Left ventricle myocardium inferior (tissue), 1 donor: ENCODE results near the gene RTP3. TPM values are rescaled to one million over a fixed set of nuclear protein-coding genes. Genes with fewer than 3 reads are reported as not detected.

Experiments
- DNase-seq: peaks from one replicate; pipeline ENCODE4 v3.0.0-alpha.2; 2020
- H3K27ac ChIP-seq: fragments of 200-600 bp; replicated peaks from 2 replicates; pipeline ENCODE4 v1.8.0; 2021
- H3K27me3 ChIP-seq: fragments of 200-600 bp; 2 replicates; pipeline ENCODE4 v1.8.0; 2021; ENCODE audit warnings: low read depth
- H3K36me3 ChIP-seq: fragments of 200-600 bp; 2 replicates; pipeline ENCODE4 v1.8.0; 2021
- H3K4me1 ChIP-seq: fragments of 200-600 bp; 2 replicates; pipeline ENCODE4 v1.8.0; 2021
- H3K4me3 ChIP-seq: fragments of 200-600 bp; 2 replicates; pipeline ENCODE4 v1.8.0; 2021; ENCODE audit warnings: mild to moderate bottlenecking, moderate library complexity
- H3K9me3 ChIP-seq: fragments of 200-600 bp; replicated peaks from 2 replicates; pipeline ENCODE4 v1.8.0; 2021
- intact Hi-C: fragments of 100-400 bp; cut with micrococcal nuclease; formaldehyde crosslinking; loops from one replicate; pipeline ENCODE4 v1.11.0; 2022
- total RNA-seq: library from RNA; stranded (reverse); fragmentation: NEBNext Ultra II Directional; extraction: Animal tissue kit (Norgen Biotek cat#: 25700); gene quantifications from one replicate; pipeline ENCODE4 v1.2.1, GENCODE V29; 2021
- TF ChIP-seq, protein P1 (sequence below): fragments of 200-600 bp; IDR thresholded peaks from 2 replicates; pipeline ENCODE4 v1.8.0; 2021; ENCODE audit warnings: antibody characterized with exemption, mild to moderate bottlenecking, borderline replicate concordance
- donor health status: DM: no; HTN: yes; CAD: no; lungs with severe emphysema.

The RTP3 gene
- total RNA-seq, 1 donor from 2014 or later, result not detected

GRCh38 chr3:46523556-46523955, 25.8 kb downstream of the RTP3 start:
- no peak overlapping the region for H3K4me3 ChIP-seq
- intact Hi-C loops, result no loop called here
- no peaks in the 10 kb centered on the region for H3K4me1 ChIP-seq
- peaks cover 70% of the 10 kb centered on the region for H3K36me3 ChIP-seq
- H3K9me3 ChIP-seq, result no peaks in the 10 kb centered on the region
- no peak overlapping the region for H3K27ac ChIP-seq
- TF ChIP-seq, protein P1, sequence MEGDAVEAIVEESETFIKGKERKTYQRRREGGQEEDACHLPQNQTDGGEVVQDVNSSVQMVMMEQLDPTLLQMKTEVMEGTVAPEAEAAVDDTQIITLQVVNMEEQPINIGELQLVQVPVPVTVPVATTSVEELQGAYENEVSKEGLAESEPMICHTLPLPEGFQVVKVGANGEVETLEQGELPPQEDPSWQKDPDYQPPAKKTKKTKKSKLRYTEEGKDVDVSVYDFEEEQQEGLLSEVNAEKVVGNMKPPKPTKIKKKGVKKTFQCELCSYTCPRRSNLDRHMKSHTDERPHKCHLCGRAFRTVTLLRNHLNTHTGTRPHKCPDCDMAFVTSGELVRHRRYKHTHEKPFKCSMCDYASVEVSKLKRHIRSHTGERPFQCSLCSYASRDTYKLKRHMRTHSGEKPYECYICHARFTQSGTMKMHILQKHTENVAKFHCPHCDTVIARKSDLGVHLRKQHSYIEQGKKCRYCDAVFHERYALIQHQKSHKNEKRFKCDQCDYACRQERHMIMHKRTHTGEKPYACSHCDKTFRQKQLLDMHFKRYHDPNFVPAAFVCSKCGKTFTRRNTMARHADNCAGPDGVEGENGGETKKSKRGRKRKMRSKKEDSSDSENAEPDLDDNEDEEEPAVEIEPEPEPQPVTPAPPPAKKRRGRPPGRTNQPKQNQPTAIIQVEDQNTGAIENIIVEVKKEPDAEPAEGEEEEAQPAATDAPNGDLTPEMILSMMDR, result no peak
- H3K27me3 ChIP-seq, result no peaks in the 10 kb centered on the region
- DNase-seq, result no peak

DNA sequence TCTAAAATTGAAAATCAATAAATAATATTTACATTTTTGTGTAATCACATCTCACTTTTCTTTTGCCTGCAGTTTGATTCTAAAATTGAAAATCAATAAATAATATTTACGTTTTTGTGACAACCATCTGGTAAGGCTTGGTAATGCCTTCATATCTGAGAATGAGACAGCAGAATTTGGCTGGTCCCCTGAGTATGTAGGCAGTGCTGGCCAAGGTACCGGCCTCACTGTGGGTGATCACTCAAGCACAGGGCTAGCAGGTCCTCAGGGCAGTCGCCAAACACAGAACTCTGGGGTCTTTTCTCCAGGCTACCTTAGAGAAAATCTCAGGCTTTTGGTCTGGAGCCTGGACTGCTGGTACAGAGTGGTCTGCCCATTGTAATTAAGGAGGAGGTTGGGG, 26.2 kb downstream of the RTP3 start:
- H3K36me3 ChIP-seq, result peaks cover 70% of the 10 kb centered on the region
- no peak for DNase-seq
- H3K27me3 ChIP-seq, result no peaks in the 10 kb centered on the region
- intact Hi-C loops, result no loop called here
- no peaks in the 10 kb centered on the region for H3K9me3 ChIP-seq
- no peak overlapping the region for H3K27ac ChIP-seq
- TF ChIP-seq, protein P1, result no peak
- no peak overlapping the region for H3K4me3 ChIP-seq
- no peaks in the 10 kb centered on the region for H3K4me1 ChIP-seq

DNA sequence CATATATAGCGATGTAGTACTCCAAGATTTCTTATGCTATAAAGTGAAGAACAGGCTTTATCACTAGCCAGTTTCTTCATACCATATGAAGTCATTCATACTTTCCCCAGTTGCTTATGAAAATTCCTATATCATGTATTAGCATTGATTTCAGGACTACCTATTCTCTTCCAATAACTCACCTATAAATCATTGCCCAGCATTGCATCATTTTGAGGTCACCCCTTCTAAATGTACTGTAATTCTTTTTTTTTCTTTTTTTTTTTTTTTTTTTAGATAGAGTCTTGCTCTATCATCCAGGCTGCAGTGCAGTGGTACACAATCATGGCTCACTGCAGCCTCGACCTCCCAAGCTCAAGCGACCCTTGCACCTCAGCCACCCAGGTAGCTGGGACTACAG, 27.1 kb downstream of the RTP3 start:
- DNase-seq, result no peak
- TF ChIP-seq, protein P1, result no peak
- H3K27ac ChIP-seq, result no peak overlapping the region
- intact Hi-C loops, result no loop called here
- peaks cover 70% of the 10 kb centered on the region for H3K36me3 ChIP-seq
- H3K9me3 ChIP-seq, result no peaks in the 10 kb centered on the region
- H3K4me1 ChIP-seq, result no peaks in the 10 kb centered on the region
- H3K4me3 ChIP-seq, result no peak overlapping the region
- no peaks in the 10 kb centered on the region for H3K27me3 ChIP-seq

- intact Hi-C loops, result no loop called here
- no peaks in the 10 kb centered on the region for H3K4me1 ChIP-seq
- no peak overlapping the region for H3K4me3 ChIP-seq
- TF ChIP-seq, protein P1, result no peak
- no peak overlapping the region for H3K27ac ChIP-seq
- H3K9me3 ChIP-seq, result no peaks in the 10 kb centered on the region
- H3K27me3 ChIP-seq, result no peaks in the 10 kb centered on the region
- peaks cover 61% of the 10 kb centered on the region for H3K36me3 ChIP-seq
- no peak for DNase-seq
Measured at GRCh38 chr3:46527239-46527638, 29.5 kb downstream of the RTP3 start.

DNA sequence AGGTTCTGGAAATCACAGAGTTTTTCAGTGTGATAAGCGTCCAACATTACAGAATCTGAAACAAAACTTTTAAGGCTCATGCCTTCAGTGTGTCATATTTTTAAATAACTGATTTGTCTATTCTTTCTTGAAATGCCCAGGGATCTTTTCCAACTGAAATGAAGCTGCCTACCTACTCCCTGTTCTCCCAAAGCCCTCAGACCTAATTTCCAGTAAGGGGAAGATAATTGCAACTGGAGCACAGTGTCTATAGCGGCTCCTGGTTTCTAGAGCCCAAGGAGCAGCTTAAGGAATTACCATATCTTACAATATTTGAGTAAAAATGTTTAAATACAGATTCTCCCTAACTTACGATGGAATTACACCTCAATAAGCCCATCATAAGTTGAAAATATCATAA, 35.3 kb downstream of the RTP3 start:
- Histone ChIP-seq H3K27me3 (no peaks in the 10 kb centered on the region), H3K4me1 (no peaks in the 10 kb centered on the region), H3K36me3 (peaks cover 65% of the 10 kb centered on the region), H3K27ac (no peak overlapping the region), H3K9me3 (no peaks in the 10 kb centered on the region), H3K4me3 (no peak overlapping the region)
- no peak for DNase-seq
- TF ChIP-seq, protein P1, result no peak
- intact Hi-C loops, result no loop called here

GRCh38 chr3:46535746-46536145, 38.0 kb downstream of the RTP3 start:
- no peak overlapping the region for H3K4me3 ChIP-seq
- H3K27me3 ChIP-seq, result no peaks in the 10 kb centered on the region
- H3K36me3 ChIP-seq, result peaks cover 59% of the 10 kb centered on the region
- TF ChIP-seq, protein P1, result no peak
- no peaks in the 10 kb centered on the region for H3K9me3 ChIP-seq
- no peak overlapping the region for H3K27ac ChIP-seq
- no peak for DNase-seq
- intact Hi-C loops, result no loop called here
- peaks cover 18% of the 10 kb centered on the region for H3K4me1 ChIP-seq
